IPS-18a (cell line): ENCODE measurements around the gene KLK10.

ENCODE experiments used
- H3K27ac ChIP-seq: one replicate; pipeline ENCODE4 v1.5.1; 2013; ENCODE audit warnings: low read length
- H3K27me3 ChIP-seq: one replicate; pipeline ENCODE4 v1.6.1; 2013; ENCODE audit warnings: mild to moderate bottlenecking, low read length; ENCODE audit not compliant: control insufficient read depth, insufficient read depth
- H3K36me3 ChIP-seq: one replicate; pipeline ENCODE4 v1.6.1; 2013; ENCODE audit warnings: low read depth, low read length; ENCODE audit not compliant: control insufficient read depth
- H3K4me1 ChIP-seq: one replicate; pipeline ENCODE4 v1.6.1; 2013; ENCODE audit warnings: low read depth, low read length; ENCODE audit not compliant: control insufficient read depth
- H3K4me3 ChIP-seq: one replicate; pipeline ENCODE4 v1.5.1; 2013; ENCODE audit warnings: low read length
- H3K9ac ChIP-seq: one replicate; pipeline ENCODE4 v1.6.1; 2013; ENCODE audit warnings: mild to moderate bottlenecking, low read length, moderate library complexity
- H3K9me3 ChIP-seq: one replicate; pipeline ENCODE4 v1.6.1; 2013; ENCODE audit warnings: low read depth, low read length; ENCODE audit not compliant: control insufficient read depth

Gene KLK10

DNA sequence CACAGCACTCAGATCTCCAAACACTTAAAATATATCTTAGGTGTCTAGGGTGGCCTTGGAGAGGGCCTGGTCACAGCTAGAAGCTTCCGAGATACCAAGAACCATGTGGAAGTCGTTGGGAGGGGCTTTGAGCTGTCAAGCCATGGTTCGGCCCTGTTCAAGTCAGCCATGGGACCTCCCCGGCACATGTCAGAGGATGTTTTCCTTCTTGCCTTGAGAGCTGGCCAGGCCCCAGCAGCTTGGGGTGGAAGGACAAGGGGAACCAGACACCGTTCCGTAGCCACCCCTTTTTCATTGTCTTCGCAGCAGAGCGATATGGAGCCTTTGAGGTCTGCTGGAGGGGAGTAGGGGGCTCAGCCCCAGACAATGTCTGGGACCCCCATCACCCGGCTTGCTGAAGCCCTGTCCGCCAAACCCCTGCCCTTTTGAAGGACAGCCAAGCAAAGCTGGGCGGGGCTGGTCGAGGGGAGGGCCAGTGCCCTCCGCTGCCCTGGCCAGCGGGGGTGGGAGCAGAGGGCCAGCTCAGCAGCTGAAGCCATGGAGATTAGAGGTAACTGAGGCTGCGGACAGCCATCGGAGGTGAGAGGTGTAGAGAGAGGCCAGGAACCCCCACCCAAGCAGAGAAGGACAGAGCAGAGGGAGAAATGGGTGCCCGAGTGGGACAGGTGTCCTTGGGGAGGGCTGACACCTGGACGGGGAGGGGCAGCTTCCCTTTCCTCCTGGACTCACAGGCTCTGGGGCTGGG, 6.5 kb upstream of the KLK10 start:
- Histone ChIP-seq H3K9me3 (no peaks in the 10 kb centered on the region), H3K4me1 (peaks cover 14% of the 10 kb centered on the region), H3K4me3 (no peak overlapping the region), H3K27me3 (no peaks in the 10 kb centered on the region), H3K27ac (no peak overlapping the region), H3K9ac (no peak overlapping the region), H3K36me3 (no peaks in the 10 kb centered on the region)

DNA sequence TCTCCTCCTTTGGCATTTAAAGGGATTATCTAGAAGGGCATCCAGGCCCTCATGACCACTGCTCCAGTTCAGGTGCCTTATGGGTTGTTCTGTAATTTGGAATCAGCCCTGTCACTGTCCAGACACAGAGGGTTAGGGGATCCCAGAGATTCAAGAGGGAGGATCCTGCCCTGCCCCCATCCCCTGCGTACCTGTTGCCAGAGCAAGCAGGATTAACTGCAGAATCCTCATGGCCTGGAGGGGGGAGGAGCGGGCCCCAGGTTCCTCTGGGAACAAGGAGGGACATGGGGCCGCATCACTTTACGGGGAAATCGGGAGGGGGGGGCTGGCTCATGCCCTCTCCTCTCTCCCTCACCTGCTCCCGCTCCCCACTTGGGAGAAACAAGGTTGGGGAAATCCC, 5.9 kb upstream of the KLK10 start:
- peaks cover 2% of the 10 kb centered on the region for H3K27me3 ChIP-seq
- H3K4me3 ChIP-seq = no peak overlapping the region
- H3K27ac ChIP-seq = no peak overlapping the region
- peaks cover 14% of the 10 kb centered on the region for H3K4me1 ChIP-seq
- H3K9me3 ChIP-seq = no peaks in the 10 kb centered on the region
- no peaks in the 10 kb centered on the region for H3K36me3 ChIP-seq
- H3K9ac ChIP-seq = no peak overlapping the region

- peaks cover 14% of the 10 kb centered on the region for H3K4me1 ChIP-seq
- H3K36me3 ChIP-seq = no peaks in the 10 kb centered on the region
- no peak overlapping the region for H3K27ac ChIP-seq
- H3K4me3 ChIP-seq = no peak overlapping the region
- H3K27me3 ChIP-seq = peaks cover 7% of the 10 kb centered on the region
- no peak overlapping the region for H3K9ac ChIP-seq
- no peaks in the 10 kb centered on the region for H3K9me3 ChIP-seq
These were observed 5.4 kb upstream of the KLK10 start for GRCh38 chr19:51024924-51025323.

- Histone ChIP-seq H3K4me3 (no peak overlapping the region), H3K9ac (no peak overlapping the region), H3K4me1 (peaks cover 14% of the 10 kb centered on the region), H3K27me3 (peaks cover 17% of the 10 kb centered on the region), H3K36me3 (no peaks in the 10 kb centered on the region), H3K27ac (no peak overlapping the region), H3K9me3 (no peaks in the 10 kb centered on the region)
These were observed 4.4 kb upstream of the KLK10 start for GRCh38 chr19:51023946-51024345.

- Histone ChIP-seq H3K27ac (no peak overlapping the region), H3K4me3 (no peak overlapping the region), H3K9ac (no peak overlapping the region), H3K9me3 (no peaks in the 10 kb centered on the region), H3K36me3 (no peaks in the 10 kb centered on the region), H3K4me1 (peaks cover 14% of the 10 kb centered on the region), H3K27me3 (peaks cover 31% of the 10 kb centered on the region)
These were observed 3.0 kb upstream of the KLK10 start for GRCh38 chr19:51022526-51022925.

DNA sequence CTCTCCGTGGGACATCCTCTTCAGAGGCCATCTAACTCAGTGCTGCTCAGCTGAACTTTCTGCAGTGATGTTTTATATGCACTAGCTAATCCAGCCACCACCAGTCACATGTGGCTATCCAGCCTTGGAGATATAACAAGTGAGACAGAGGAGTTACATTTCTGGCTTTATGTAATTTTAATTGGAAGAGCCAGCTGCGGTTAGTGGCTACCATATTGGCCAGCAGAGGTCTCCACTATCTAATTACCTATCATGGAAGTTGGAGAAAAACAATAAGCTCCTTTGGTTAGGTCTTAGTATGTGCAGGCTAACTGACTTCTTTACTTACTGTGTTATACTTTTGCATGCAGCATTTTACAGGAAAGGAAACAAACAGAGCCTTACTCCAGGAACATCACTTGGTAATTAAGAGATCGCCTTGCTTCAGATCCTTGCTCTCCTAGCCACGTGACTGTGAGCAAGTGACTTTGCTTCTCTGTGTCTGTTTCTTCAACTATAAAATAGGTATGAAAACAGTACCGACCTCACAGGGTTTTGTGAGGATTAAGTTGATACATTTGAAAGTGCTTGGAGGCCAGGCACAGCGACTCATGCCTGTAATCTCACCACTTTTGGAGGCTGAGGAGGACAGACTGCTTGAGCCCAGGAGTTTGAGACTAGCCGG, 1.6 kb upstream of the KLK10 start:
- H3K27ac ChIP-seq = no peak overlapping the region
- H3K36me3 ChIP-seq = no peaks in the 10 kb centered on the region
- H3K27me3 ChIP-seq = peaks cover 41% of the 10 kb centered on the region
- no peaks in the 10 kb centered on the region for H3K9me3 ChIP-seq
- no peak overlapping the region for H3K4me3 ChIP-seq
- H3K9ac ChIP-seq = no peak overlapping the region
- peaks cover 14% of the 10 kb centered on the region for H3K4me1 ChIP-seq

- H3K9ac ChIP-seq = no peak overlapping the region
- no peaks in the 10 kb centered on the region for H3K36me3 ChIP-seq
- peaks cover 5% of the 10 kb centered on the region for H3K4me1 ChIP-seq
- no peak overlapping the region for H3K27ac ChIP-seq
- peaks cover 41% of the 10 kb centered on the region for H3K27me3 ChIP-seq
- no peaks in the 10 kb centered on the region for H3K9me3 ChIP-seq
- peak overlapping the region; percentile 55 for H3K4me3 ChIP-seq
These were observed 565 bp downstream of the KLK10 start for GRCh38 chr19:51018745-51019543.

DNA sequence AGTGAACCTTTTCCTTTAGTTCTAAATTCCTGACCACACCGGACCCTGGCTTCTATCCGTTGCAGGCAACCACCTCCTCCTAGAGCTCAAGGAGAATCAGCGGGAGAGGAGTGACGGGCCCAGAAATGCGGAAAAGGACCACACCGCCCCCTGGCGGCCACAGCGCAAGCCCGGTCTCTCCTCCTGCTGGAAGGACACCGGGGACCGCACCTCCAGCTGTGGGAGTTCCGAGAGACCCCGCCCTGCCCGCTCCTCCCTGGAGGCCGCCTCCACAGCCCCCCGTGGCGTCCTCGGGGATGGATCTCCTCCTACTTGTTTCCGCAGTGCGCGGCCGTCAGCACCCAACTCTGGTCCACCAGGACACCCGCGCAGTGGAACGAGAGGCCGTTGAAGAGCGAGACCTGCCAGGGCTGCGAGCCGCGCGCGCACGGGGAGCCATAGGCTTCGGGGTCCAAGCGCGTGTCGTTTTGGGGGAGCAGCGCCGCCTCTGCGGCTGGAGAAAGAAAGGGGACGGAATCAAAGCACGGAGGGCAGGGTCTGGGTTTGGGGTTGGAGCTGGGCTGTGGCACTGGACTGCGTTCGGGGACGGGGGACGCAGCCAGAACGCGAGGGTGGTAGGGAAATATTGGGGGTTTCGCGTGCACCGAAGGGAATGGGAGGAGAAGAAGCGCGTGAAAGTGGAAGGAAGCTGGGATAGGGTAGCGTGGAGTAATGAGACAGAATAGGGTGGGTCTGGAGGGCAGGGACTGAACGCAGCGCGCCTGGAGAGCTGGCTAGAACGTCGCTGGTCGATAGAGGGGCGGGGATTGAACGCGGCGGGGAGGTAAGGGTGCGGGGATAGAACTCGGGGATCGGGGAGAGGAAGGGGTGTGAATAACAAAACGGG, 2.5 kb downstream of the KLK10 start:
- no peaks in the 10 kb centered on the region for H3K9me3 ChIP-seq
- peaks cover 41% of the 10 kb centered on the region for H3K27me3 ChIP-seq
- peaks cover 5% of the 10 kb centered on the region for H3K4me1 ChIP-seq
- H3K27ac ChIP-seq = no peak overlapping the region
- no peak overlapping the region for H3K9ac ChIP-seq
- no peaks in the 10 kb centered on the region for H3K36me3 ChIP-seq
- H3K4me3 ChIP-seq = peak overlapping the region; percentile 70

GRCh38 chr19:51015691-51016267, 3.7 kb downstream of the KLK10 start:
- no peaks in the 10 kb centered on the region for H3K9me3 ChIP-seq
- no peak overlapping the region for H3K4me3 ChIP-seq
- no peak overlapping the region for H3K27ac ChIP-seq
- no peaks in the 10 kb centered on the region for H3K36me3 ChIP-seq
- no peak overlapping the region for H3K9ac ChIP-seq
- no peaks in the 10 kb centered on the region for H3K4me1 ChIP-seq
- peaks cover 41% of the 10 kb centered on the region for H3K27me3 ChIP-seq

- peaks cover 27% of the 10 kb centered on the region for H3K27me3 ChIP-seq
- H3K4me1 ChIP-seq = no peaks in the 10 kb centered on the region
- no peak overlapping the region for H3K27ac ChIP-seq
- no peaks in the 10 kb centered on the region for H3K9me3 ChIP-seq
- H3K4me3 ChIP-seq = no peak overlapping the region
- no peak overlapping the region for H3K9ac ChIP-seq
- H3K36me3 ChIP-seq = no peaks in the 10 kb centered on the region
These were observed 5.3 kb downstream of the KLK10 start for GRCh38 chr19:51014242-51014641.
